ENCODE data around the gene PPFIBP1. TPM values are rescaled to one million over a fixed set of nuclear protein-coding genes. Genes with fewer than 3 reads are reported as not detected.

Gene PPFIBP1
- total and polyA plus RNA-seq, 9 of the 15 experiments (the other 6 are each of a cell fraction or from before 2014, with no cell fraction given) = 0.46 to 3.5 (median 1.8) TPM

DNA sequence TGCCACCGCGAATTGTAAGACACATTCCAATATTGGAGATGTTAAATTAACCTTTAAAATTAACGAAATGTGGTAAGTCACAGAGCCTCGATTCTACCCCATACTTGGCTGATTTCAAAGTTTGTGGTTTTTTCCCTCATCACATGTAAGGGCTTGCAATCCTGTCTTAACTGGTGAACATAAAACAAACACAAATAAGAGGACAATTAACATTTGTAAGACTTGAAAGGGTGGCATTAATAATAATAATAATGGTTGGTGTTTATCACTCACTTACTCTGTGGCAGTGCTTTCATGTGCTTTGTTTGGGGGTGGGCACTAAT is 26.6 kb downstream of the PPFIBP1 start (continued):
- TF ChIP-seq ZNF280A (IDR thresholded peaks at IDR 0.05; ENCODE audit: low read depth, partially characterized antibody) (no peak), SIN3B (IDR thresholded peaks at IDR 0.05; ENCODE audit: low read depth) (no peak), ASH1L (IDR thresholded peaks at IDR 0.05; ENCODE audit: borderline replicate concordance, low read depth, partially characterized antibody) (no peak), ZNF398 (CRISPR knock-in tag; IDR thresholded peaks at IDR 0.05) (no peak), ATF1 (CRISPR knock-in tag; IDR thresholded peaks at IDR 0.05) (no peak), ATF1 (tag; IDR thresholded peaks at IDR 0.05) (no peak), CHD2 (IDR thresholded peaks at IDR 0.05; ENCODE audit: low read depth, low read length) (no peak), EZH2 (IDR thresholded peaks at IDR 0.05; ENCODE audit: borderline replicate concordance, low read depth, low read length) (no peak)

Measured in K562 (cell line).